ENCODE results near the gene SLC39A9.

DNA sequence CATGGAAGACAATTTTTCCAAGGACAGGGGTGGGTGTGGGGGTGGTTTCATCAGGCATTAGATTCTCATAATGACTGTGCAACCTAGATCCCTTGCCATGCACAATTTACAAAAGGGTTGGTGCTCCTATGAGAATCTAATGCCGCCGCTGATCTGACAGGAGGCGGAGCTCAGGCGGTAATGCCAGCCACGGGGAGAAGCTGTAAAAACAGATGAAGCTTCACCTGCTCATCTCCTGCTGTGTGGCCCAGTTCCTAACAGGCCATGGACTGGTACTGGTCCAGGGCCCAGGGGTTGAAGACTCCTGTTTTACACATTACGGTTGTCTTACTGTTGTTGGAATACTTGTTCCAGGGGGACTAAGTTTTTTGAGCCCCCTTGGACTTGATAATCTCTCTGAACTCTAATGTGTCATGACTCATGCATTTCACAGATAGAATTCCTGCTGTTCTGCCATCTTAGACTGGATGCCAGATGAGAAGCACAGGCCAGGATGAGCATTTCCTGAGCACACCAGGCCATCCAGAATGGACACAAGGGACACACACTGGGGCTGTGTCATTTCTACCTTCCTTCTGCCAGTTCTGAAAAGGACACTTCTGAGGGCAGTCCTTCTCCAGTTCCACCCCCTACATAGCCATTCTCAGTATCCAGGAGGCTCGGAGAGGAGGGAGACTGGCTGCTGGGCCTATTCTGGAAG lies 91.9 kb downstream of the SLC39A9 start:
- TF ChIP-seq POLR2A (IDR thresholded peaks at IDR 0.05): no peak
- TF ChIP-seq, protein P1, sequence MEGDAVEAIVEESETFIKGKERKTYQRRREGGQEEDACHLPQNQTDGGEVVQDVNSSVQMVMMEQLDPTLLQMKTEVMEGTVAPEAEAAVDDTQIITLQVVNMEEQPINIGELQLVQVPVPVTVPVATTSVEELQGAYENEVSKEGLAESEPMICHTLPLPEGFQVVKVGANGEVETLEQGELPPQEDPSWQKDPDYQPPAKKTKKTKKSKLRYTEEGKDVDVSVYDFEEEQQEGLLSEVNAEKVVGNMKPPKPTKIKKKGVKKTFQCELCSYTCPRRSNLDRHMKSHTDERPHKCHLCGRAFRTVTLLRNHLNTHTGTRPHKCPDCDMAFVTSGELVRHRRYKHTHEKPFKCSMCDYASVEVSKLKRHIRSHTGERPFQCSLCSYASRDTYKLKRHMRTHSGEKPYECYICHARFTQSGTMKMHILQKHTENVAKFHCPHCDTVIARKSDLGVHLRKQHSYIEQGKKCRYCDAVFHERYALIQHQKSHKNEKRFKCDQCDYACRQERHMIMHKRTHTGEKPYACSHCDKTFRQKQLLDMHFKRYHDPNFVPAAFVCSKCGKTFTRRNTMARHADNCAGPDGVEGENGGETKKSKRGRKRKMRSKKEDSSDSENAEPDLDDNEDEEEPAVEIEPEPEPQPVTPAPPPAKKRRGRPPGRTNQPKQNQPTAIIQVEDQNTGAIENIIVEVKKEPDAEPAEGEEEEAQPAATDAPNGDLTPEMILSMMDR (IDR thresholded peaks at IDR 0.05): no peak
- no peak for TF ChIP-seq POLR2AphosphoS5 (IDR thresholded peaks at IDR 0.05)

All from gastroesophageal sphincter (tissue), 3 donors.